Ureter (tissue), 1 donor: ENCODE data around the gene NLRP1. TPM values are rescaled to one million over a fixed set of nuclear protein-coding genes. Genes with fewer than 3 reads are reported as not detected.

ENCODE experiments used
- DNase-seq: peaks from one replicate; pipeline ENCODE4 v3.0.0-alpha.2; 2020; ENCODE audit warnings: low spot score
- total RNA-seq: library from RNA; stranded (reverse); gene quantifications from one replicate; pipeline ENCODE4 v1.2.4, GENCODE V29; 2023
- donor health status: DM: yes; HTN: yes; CAD: no.

Gene NLRP1
- total RNA-seq, 1 donor from 2014 or later: 34.2 TPM

DNA sequence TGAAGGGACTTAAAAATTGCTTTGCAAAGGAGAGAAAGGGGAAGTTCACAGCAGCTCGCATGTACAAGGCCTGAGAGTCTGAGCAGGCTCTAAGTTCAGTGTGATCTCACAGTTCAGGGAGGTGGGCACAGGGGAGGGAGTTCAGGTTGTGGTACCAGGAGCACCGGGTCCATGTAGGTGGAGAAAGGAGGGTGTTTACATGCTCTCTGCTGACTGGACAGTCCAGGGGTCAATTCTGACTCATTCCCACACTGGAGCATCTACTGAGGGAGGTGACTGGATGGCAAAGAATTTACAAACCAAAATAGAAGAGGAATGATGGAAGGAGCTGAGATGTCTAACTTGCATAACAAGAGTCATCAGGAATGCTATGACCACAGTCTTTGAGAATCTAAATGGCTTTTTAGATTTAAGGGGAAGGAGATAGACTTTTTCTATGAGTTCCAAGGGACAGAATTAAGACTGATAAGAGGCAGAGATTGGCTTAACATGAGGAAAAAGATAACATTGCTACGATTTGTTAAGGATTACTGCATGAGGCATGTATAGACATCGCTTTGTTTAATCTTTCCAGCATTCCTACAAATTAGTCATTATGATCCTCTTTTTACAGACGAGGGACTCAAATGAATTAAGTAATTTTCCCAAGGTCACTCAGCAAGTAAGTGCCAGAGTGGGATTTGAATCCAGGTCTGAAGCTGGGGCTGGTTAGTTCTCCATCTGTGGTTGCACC lies 68.1 kb downstream of the NLRP1 start:
- DNase-seq: no peak

DNA sequence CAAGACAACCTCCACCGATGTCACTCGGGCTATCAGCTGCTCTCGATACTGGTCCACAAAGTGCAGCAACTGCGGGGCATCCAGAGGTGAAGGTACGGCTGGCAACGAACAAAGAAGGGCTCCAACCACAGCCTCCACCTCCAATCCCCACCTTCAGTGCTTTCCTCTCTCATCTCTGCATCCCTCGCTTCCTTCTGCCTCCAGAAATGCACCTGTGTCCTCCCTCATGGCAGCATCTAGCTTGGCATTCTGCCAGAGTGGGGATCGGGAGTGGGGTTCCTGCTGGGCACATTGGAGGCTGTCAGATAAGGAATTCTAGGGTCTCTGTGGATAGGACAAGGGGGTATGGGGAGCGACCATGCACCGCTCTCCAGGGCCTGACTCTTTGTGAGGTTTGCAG lies 69.3 kb downstream of the NLRP1 start:
- DNase-seq: no peak

DNA sequence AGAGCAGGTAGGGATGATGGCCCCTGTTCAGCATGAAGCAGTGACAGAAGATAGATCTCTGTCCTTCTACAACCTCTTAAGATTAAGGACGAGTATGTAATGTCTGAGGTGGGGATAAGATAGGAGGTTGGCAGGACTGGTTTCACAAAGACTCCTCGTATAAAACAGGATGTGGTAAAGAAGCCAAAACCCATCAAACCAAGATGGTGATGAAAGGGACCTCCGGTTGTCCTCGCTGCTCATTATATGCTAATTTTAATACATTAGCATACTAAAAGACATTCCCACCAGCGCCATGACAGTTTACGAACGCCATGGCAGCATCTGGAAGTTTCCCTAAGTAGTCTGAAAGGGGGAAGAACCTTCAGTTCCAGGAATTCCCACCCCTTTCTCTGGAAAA lies 70.7 kb downstream of the NLRP1 start:
- DNase-seq: no peak

DNA sequence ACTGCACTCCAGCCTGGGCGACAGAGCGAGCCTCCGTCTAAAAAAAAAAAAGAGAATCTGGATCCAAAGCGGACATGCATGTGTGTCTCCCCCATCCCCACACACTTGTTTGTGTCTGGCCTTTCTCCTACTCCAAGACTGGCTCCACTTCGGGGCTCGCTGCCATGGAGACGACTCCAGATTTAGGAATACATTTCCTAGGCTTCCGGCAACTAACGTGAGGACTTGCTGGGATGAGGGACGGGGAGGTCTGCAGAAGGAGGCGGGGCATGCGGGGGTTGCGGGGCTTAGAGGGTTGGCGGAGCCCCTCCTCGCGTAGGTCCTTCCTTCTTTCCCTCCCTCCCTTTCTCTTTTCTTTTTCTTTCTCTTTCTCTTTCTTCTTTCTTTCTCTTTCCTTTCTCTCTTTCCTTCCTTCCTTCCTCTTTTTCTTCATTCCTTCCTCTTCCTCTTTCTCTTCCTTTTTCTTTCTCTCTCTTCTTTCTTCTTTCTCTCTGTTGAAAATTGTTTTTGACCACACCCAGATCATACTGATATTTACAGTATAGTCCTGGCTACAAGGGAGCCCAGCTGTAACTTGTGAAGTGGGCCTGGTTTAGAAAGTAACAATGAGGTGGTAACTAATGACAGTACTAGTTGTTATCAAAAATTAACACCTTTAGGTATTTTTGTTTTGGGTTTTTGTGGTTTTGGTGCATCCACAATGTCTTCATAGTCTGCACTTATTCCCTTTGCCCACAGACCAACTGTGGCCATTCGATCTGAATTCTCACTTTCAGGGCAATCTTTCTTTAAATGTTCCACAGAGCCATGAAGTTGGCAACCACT lies 72.7 kb downstream of the NLRP1 start:
- DNase-seq: no peak

DNA sequence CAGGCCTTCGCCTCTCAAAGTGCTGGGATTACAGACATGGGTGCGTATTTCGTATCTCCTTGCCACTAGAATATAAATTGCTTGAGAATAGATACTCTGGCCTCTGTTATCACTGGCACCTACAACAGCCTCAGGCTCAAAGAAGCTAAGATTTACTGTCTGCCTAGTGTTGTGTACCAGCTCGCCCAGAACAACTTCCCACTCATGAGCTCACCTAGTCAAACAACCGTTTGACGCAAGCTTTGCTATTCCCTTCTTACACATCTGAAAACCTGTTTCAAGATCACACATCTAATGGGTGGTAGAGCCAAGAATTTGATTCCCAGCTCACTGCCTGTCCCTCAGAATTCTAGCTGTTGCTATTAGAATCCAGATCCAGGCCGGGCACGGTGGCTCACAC lies 73.5 kb downstream of the NLRP1 start:
- no peak for DNase-seq

DNA sequence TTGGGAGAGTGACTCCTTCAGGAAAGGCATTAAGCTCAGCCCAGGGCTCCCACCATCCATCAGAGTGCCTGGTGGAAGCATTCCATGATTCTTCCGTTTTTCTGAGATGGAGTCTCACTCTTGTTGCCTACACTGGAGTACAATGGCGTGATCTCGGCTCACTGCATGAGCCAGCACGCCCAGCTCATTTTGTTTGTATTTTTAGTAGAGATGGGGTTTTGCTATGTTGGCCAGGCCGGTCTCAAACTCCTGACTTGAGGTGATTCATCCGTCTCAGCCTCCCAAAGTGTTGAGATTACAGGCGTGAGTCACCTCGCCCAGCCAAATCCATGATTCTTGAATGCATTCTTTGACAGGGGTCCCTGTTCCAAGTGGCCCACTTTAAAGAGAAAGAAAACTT lies 74.8 kb downstream of the NLRP1 start:
- no peak for DNase-seq

DNA sequence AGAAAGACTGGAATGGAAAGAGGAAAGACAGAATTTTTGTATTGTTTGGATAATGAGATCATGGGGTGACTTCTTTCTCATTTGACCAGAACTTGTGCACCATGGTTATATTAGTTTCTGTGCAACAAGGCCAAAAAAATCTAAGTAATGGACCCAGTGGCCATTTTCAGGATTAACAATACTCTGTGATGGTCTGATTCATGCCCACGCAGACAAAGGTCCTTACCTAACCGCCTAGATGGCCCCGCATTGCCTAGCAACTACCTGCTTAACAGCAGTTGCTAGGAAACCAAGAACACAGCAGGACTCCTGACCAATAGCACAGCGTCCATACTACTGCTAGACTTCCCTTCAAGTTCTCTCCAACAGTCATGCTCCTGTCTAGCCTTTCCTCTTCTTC lies 75.5 kb downstream of the NLRP1 start:
- no peak for DNase-seq

DNA sequence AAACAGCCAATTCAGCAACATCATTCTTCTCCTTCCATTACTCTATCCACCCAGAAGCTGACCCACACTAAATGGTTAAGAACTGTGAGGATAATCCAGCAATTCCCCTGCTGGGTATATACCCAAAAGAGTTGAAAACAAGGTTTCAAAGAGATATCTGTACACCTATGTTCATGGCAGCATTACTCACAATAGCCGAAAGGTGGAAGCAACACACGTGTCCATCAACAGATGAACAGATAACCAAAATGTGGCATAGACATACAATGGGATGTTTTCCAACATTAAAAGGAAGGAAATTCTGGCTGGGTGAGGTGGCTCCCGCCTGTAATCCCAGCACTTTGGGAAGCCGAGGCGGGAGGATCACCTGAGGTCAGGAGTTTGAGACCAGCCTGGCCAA lies 78.0 kb downstream of the NLRP1 start:
- DNase-seq: no peak

DNA sequence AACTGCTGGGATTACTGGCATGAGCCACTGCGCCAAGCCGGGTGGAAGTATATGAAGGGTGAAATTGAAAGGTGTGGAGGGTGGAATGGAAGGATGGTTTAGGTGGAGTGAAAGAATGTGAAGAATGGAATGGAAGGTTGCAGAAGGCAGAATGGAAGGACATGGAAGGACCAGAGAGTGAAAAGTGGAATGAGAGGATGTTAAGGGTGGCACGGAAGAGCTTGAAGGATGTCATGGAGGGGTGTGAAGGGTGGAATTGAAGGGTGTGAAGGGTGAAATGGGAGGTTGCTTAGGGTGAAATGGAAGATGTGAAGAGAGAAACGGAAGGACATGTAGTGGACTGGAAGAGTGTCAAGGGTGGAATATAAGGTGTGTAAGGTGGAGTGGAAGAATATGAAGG lies 81.8 kb downstream of the NLRP1 start:
- DNase-seq: no peak

DNA sequence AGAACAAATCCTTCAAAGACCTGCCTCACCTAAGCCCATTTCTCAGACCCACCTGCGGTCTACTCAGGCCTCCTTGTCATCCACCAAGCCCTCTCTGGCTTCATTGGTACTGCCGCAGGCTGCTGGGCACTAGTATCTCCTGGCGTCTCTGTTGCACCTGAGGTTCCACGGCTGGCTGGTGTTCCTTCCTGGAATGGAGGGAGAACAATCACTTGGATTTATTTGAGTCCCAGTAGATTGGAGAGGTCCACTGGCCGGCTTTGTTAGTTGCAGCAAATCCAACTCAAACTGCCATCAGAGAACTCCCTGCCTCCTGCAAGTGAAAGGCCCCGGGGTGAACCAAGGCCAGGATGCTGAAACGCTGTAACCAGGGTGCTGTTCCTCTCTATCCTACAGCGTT lies 82.6 kb downstream of the NLRP1 start:
- DNase-seq: no peak

DNA sequence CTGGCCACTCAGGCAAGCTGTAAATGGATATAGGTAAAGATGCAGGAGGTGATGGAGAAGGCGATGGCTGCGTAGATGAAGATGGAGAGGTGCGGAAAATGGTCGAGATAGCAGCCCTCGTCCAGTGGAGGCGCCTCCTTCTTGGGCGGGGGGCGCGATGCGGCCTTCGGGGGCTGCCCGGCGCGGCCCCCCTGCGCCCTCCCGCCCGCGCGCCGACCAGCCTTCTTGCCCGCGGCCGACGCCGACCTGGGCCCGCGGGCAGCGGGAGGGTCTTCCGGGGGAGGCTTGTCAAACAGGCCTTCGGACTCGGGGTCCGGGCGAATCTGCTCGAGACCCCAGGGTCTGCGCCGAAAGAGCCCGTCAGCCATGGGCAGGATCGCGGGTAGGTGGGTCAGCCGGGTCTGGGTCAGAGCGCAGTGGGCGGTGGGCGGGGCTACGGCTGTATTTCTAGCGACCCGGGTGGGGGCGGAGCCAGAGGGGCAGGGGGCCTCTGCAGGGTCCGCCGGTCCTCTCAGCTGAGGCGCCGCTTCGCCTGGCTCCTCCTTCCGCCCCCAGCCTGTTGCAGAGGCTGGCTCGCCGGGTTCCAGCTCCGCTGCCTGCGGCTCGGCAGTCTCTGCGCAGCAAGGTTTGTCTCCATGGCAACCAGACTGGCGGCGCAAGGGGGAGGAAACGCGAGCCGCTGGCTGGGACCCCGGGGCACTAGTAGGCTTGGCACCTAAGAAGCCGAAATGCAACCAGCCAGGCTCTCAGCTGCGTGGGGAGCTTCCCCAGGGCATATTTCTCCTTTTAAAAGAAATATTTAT lies 83.5 kb downstream of the NLRP1 start:
- peak; percentile 79 for DNase-seq

DNA sequence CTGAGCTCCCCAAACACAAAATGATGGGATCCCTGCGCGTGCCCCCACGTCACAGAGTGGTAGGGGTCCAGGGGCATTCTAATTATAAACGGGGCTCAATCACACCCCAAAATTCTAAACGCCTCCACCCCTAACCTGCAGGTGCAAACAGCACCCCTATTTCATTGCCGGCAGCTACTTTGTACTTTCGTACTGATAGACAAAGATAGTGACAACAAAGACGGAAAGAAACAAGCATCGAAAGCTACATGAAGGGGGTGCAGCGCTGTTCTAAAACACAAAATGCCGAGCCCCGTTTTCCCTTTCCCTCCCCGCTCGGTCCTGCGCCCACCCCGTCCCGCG lies 84.1 kb downstream of the NLRP1 start:
- DNase-seq: no peak

DNA sequence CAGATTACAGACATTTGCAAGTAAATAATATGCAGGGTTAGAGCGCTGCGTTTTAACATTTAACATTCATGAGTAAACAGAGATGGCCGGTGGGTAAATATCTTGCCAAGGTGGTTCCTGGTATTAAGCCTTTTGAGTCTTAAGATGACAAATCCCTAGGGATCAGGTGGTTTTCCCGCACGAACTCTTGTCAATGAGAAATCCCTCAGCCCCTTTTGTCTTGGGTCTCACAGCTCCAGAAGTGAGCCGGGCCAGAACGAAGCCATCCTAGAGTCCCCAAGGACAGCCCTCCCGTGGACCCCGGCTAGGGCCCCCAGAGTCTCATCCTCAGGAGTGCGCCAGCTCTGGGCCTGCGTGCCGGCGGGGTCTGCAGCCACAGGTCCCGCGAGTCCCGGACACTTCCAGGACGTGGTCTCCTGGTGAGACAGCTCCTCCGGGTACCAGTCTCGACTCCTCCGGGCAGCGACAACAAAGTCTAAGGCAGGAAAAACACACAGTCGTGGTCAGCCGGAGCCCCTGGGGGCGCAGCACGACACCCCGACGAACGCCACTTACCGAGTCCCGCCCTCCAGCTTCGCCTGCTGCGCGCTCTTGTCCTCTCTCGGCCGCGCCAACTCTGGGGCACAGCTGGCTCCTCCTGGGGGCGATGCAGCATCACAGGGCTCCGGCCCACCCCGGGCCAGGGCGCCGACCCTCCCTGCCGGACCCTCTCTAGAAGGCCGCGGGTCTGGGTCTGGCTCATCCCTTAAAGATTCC lies 84.7 kb downstream of the NLRP1 start:
- no peak for DNase-seq

DNA sequence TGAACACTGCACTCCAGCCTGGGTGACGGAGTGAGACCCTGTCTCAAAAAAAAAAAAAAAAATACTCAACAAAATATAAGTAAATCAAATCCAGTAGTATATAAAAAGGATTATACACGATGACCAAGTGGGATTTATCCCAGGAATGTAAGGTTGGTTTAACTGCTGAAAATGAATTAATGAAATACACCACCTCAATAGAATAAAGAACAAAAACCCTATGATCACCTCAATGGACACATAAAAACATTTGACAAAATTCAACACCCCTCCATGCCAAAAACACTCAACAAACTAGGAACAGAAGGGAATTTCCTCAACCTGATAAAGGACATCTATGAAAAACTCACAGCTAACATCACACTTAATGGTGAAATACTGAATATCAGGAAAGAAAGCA lies 91.3 kb downstream of the NLRP1 start:
- no peak for DNase-seq

DNA sequence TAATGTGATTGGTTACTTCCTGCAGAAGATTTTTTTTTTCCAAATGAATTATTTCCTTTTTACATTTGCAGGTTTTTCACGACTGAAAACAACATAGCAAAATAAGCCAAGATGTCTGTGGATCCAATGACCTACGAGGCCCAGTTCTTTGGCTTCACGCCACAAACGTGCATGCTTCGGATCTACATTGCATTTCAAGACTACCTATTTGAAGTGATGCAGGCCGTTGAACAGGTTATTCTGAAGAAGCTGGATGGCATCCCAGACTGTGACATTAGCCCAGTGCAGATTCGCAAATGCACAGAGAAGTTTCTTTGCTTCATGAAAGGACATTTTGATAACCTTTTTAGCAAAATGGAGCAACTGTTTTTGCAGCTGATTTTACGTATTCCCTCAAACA lies 95.6 kb downstream of the NLRP1 start:
- DNase-seq: no peak

DNA sequence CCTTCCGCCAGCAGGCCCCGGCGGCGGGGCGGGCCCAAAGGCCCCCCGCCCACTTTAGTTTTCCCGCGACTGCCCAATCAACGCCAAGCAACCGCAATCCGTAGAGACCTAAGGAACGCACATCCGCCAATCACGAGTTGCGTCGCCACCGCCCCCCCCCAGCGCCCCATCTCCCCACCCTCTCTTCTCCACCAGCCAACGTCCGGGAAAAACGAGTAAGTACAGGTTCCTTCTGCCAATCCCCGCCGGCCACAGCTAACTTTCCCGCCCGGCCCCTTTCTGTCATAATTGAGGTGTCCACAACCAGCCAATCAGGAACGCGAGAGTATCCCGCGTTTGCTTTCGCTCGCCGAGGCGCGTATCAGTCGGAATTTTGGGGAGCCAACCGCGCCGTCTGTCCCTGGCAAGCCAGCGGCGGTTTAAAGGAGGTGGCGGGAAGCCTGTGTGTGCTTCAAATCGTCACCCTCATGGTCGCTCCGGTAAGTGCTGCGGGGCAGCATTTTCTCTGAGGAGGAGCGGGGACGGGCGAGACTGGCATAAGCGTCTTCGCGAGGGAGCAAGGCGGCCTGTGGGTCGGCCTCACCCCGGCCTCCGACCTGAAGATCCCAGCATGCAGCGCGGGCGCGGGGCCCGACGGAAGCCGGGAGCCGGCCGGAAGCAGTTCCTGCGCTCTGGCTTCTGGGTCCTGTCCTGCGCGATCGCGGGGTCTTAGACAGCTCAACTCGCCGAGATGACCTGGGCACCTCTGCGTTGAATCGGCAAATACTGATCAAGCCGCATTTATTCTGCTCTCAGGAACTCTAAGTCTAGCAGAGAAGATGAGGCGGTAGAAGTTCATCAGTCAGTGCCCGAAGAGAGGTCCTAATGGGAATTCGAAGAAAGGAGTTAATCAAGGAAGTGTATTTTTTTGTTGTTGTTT lies 97.8 kb downstream of the NLRP1 start, which contains the start of gene MIS12:
Gene MIS12, plus strand, starts transcription at position 361 of the 919 bp plus-strand sequence. CDS start 2,297 bp downstream, outside the sequence.
- peak; percentile 99 for DNase-seq

DNA sequence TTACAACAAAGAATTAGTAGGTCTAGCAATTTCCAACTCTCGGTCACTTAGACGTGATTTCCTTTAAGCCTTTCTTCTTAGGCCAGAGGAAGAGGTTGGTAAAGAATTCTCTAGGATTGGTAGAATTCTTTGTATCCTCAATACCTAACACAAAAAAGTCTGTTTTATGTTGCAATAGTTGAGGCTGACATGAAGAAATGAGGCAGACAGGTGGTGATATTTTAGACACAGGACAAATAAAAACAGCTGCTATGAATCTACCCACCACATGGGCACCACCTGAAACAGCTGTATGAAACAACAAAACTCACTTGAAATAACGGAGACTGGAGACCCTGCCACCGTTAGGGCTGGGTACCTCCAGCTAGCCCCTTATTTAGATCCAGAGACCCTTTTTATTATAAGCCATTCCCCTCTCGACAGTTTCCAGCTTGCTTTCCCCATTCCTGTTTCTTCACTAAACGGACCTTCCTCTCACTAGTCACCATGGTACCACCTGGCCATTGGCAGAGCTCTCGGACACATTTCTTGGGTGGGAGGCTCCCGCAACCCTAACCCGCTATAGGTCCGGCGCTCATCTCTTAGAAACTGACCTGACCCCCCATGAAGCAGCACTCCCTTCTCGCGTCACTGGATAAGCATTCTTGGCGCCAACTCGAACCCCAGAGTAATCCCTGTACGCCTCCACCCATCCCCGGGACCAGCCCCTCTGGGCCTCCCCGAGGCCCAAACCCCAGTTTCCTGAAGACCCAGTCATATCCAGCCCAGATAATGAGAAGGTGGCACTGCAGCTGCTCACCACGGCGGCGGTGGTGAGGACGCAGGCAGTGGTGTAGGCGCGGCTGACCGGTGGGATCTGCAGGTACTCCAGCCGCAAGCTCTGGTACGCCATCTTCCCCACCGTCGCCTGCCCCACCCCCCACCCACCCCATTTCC lies 98.8 kb downstream of the NLRP1 start, which contains the start of gene DERL2:
Gene DERL2, minus strand, starts transcription at position 909 of the 936 bp plus-strand sequence. Its CDS starts 17 bp downstream, at position 892.
- no peak for DNase-seq

DNA sequence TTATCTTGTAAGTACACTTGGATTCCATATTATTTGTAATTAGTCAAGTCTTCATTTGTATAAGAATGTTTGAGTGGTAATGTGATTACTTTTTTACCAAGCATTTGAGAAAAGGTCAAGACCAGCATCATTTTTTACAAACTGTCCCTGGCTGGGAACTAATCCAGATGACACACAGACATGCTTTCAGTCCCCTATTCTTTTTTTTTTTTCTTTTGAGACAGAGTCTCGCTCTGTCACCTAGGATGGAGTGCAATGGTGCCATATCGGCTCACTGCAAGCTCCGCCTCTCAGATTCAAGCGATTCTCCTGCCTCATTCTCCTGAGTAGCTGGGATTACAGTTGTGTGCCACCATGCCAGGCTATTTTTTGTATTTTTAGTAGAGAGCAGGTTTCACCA lies 102.9 kb downstream of the NLRP1 start:
- no peak for DNase-seq

DNA sequence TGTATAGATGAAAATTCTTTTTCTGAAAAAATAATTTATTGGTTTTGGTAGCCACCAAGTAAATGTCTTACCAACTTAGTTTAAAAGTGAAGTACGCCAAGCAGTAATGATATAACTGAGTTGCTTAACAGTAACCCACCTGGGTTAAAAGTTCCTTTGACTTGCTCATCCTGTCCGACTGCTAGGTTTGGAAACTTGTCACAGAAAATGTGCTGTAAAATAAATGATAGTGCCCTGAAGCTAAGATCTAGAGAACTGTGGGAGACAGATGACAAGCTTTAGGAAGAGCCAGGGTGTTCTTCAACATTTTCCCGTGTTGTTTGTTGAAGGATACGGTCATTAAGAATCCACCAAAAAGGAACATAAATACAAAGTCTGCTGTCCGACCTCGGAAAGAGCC lies 103.3 kb downstream of the NLRP1 start:
- DNase-seq: no peak
